Measurements from ENCODE around the gene TRIM36.
A peak's percentile ranks its signal among the peaks of the same experiment; 100 is the strongest.

The TRIM36 gene

GRCh38 chr5:115160975-115161475 lies 8.7 kb downstream of the TRIM36 start:
- DNase-seq = no peak

DNA sequence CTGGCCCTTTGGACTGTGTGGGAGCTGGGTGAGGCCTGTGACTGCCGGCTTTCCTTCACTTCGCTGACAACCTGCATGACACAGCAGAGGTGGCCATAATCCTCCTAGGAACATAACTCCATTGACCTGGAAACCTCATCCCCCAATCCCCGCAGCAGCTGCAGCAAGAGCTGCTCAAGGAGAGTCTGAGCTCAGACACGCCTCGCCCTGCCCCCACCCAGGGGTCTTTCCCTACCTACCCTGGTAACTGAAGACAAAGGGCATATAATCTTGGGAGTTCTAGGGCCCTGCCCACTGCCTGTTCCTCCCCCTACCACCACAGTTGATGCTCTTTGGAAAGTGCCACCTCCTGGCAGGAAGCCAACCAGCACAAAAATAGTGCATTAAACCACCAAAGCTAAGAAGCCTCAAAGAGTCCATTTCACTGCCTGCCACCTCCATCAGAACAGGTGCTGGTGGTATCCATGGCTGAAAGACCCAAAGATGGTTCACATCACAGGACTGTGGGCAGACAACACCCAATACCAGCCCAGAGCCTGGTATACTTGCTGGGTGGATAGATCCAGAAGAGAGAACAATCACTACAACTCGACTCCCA lies 18.4 kb downstream of the TRIM36 start:
- no peak for DNase-seq

DNA sequence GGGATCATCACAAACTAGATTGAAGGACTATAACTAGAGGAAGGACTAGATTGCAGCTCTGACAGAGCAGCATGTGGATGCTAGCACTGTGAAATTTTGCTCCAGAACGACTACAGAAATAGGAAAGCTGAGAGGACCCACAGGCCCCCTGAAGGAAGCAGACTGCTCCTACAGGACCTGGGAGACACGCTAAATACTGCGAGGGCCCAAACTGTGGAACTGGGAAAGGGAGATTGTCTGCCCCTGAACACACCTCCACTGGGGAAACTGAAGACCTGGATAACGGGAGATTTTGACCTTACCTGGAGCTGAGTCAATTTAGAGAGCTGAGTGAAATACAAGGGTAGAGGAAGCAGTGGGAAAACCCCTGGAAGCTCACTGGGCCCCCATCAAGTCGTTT lies 19.2 kb downstream of the TRIM36 start:
- DNase-seq = no peak

GRCh38 chr5:115147052-115147451 lies 22.7 kb downstream of the TRIM36 start:
- DNase-seq = no peak

- no peak for DNase-seq
Measured at GRCh38 chr5:115136294-115136693, 33.4 kb downstream of the TRIM36 start.

DNA sequence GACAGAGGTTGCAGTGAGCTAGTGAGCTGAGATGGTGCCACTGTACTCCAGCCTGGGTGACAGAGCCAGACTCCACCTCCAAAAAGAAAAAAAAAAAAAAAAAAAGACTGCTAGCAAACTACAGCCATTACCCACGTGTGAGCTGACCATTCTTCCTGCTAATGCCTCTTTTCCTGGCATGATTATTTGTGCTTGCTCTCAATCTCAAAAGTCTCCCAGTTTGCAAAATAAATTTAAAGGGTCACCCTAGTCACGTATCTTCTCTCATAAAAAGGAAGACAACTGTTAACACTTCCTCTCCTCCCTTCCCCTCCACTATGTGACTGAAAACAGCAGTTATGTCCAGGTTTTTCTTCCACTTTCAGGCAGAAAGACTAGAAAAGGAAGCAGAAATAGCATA lies 37.2 kb downstream of the TRIM36 start:
- no peak for DNase-seq

- no peak for DNase-seq
Measured at GRCh38 chr5:115126303-115126702, 43.4 kb downstream of the TRIM36 start.

GRCh38 chr5:115124741-115125140 lies 45.0 kb downstream of the TRIM36 start:
- no peak for DNase-seq

DNA sequence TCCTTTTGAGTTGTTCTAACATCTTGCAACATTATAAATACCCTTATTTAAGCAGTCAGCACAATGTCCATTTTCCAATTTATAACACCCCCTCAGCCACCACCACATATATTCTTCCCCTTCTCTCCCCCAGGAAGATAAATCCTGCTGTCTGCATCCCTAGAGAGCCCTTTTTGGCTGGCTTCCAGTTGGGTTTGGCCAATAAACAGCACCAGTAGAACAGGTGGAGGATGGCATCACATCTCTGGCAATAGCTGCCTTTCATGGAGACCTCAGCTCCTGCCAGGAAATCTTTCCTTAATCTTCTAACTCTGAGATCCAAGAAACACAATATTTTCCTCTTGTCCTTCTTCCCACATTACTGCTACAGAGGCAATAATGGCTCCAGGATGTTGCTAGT lies 53.7 kb downstream of the TRIM36 start:
- DNase-seq = peak; percentile 36

- DNase-seq = no peak
Measured at GRCh38 chr5:115109840-115110239, 59.9 kb downstream of the TRIM36 start.

DNA sequence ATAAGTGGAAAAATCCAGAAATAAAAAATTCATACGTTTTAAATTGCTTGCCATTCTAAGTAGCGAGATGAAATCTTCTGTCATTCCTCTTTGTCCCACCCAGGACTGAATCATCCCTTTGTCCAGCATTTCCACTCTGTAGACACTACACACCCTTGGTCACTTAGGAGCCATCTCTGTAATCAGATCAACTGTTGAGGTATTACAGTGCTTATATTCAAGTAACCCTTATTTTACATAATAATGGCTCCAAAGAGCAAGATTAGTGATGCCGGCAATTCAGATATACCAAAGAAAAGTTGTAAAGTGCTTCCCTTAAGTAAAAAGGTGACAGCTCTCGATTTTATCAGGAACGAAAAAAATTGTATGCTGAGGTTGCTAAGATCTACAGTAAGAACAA lies 60.4 kb downstream of the TRIM36 start:
- no peak for DNase-seq

- DNase-seq = peak; percentile 49
Measured at GRCh38 chr5:115100319-115100955, 69.3 kb downstream of the TRIM36 start.

DNA sequence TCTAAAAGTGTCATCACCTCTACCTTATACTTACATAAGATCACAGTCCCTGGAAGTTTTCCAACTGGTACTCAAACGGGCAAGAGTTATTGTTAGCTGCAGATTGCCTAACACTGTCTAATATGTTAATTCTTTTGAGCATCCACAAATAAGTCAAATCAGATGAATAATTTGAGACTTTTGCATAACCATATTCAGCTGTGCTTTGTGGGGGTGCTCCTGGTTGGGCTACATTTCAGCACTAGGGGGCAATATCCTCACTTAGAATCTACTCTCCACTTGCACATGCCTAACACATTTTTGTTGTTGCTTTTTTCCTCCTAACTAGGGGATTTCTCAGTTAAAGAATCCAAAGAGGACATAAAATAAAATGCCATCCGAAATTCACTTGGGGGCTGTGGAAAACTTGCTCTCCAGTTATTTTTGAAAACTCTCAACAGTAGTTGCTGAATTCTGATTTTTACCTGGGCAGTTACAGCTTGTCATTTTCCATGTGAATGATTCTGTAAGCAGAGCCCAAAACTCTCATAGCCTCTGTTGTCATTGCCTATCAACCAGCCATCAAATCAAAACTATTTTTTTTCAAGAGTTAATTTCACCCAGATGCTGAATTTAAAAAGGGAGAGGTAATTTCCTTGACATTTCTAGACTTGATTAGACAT lies 71.5 kb downstream of the TRIM36 start:
- DNase-seq = peak; percentile 29

DNA sequence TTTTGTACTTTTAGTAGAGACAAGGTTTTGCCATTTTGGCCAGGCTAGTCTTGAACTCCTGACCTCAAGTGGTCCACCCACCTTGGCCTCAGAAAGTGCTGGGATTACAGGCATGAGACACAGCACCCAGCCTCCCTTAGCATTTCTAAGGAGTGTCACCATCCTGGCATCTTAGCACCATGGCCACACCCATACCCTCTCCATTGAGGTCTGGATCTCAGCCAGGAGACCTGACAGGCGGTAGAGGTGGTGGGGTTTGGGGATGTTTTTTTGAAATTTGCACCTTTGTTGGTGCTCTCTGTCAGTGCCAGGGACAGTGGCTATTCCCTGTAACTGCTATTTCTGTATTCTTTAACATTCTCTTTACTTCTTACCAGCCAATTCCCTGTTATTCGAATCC lies 72.5 kb downstream of the TRIM36 start:
- DNase-seq = no peak

DNA sequence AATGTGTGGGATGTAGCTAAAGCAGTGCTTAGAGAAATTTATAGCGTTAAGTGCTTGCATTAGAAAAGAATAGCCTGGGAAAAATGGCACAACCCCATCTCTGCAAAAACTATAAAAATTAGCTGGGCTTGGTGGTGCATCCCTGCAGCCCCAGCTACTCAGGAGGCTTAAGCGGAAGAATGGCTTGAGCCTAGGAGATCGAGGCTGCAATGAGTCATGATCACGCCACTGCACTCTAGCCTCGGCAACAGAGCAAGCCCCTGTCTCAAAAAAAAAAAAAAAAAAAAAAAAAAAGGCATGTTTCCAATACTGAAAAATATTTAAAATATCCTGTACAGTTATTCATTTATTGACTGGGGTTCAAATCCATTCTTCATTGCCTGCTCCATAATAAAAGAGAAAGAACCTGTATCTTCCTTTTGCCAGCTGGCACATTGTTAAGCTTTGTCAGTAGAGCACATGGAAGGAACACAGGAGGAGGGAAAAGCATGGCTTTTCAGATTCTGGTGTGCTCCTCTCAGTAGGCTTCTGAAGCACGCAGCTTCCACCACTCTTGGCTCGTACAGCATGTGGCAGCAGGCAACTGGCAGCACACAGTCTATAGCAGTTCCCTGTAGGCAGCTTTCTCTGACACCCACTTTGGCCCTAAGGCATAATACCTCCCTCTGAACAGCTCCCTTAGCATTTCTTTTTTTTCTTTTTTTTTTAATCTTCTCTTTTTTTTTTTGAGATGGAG lies 73.5 kb downstream of the TRIM36 start:
- DNase-seq = no peak

DNA sequence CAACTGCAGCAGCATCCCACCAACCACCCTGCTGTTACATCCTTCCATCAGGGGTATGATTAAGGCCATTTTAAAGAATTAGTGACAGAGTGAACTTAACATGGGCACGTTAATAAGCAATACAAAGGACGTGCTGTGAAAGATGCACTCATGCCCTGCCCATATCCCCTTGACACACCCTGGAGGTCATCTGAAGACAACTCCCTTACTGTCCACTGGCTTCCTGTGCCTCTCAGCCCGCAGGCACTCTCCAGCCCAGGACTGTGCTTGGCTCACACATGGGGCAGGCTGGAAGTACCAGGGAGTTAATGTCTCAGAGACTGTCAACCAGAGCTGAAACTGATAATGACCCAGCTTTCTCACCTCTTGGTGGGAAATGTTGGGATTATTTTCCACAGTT lies 81.8 kb downstream of the TRIM36 start:
- no peak for DNase-seq

- no peak for DNase-seq
Measured at GRCh38 chr5:115086473-115086872, 83.2 kb downstream of the TRIM36 start.

GRCh38 chr5:115084246-115084793 lies 85.4 kb downstream of the TRIM36 start:
- DNase-seq = no peak

GRCh38 chr5:115079924-115080623 lies 89.6 kb downstream of the TRIM36 start:
- DNase-seq = no peak

All from COR-L47 (cell line).